Body of pancreas (tissue), 4 donors: Measurements from ENCODE around the gene DGKD.

Source experiments
- CTCF ChIP-seq, 7 experiments: fragments of 450-650 bp in 4 of 7; fragments of 200-600 bp in 3 of 7; sonication (generic) in 3 of 7; IDR thresholded peaks; one replicate each; pipeline ENCODE4 v1.5.1; 2016 to 2019; ENCODE audit warnings: antibody characterized with exemption in 7 of 7
- POLR2A ChIP-seq, 3 donors: fragments of 450-650 bp; IDR thresholded peaks; one replicate each; pipeline ENCODE4 v1.6.1; 2016; ENCODE audit warnings: antibody characterized with exemption in 3 of 3, mild to moderate bottlenecking in 2 of 3

GRCh38 chr2:233463586-233463985, 109.3 kb downstream of the DGKD start:
- TF ChIP-seq CTCF (IDR thresholded peaks at IDR 0.05): no peak
- no peak for TF ChIP-seq POLR2A (IDR thresholded peaks at IDR 0.05)
